Common myeloid progenitor, CD34-positive (primary cell): ENCODE measurements around the gene ADH1C.

Experiments used
- CTCF ChIA-PET: fragments of 350-600 bp; sonication (Branson Sonifier 250); formaldehyde crosslinking; loops from one replicate; lab custom pipeline; 2021; ENCODE audit warnings: antibody characterized with exemption; lab: Charles Lee
- POLR2A ChIA-PET: fragments of 350-600 bp; sonication (Branson Sonifier 250); formaldehyde crosslinking; loops from one replicate; lab custom pipeline; 2021; ENCODE audit warnings: antibody characterized with exemption; lab: Charles Lee
- DNase-seq, 3 donors: peaks; one replicate each; pipeline versions ENCODE4 v3.0.0 to v3.0.0-alpha.2; 2013
- H3K27ac ChIP-seq, 2 experiments: 1 replicate in 1 of 2; 2 replicates in 1 of 2; pipeline ENCODE4 v1.7.0; 2013; ENCODE audit warnings: inconsistent platforms in 2 of 2, low read length in 2 of 2, mild to moderate bottlenecking in 2 of 2, low read depth in 1 of 2, moderate library complexity in 1 of 2; ENCODE audit not compliant: severe bottlenecking in 2 of 2, insufficient read depth in 1 of 2, poor library complexity in 1 of 2
- H3K27me3 ChIP-seq, 5 experiments: replicated peaks in 2 of 5; 1 replicate in 3 of 5; 2 replicates in 2 of 5; pipeline versions ENCODE4 v1.6.1 to v1.7.0; 2013; ENCODE audit warnings: low read length in 4 of 5, mild to moderate bottlenecking in 2 of 5, moderate library complexity in 2 of 5, inconsistent platforms in 1 of 5; ENCODE audit not compliant: insufficient read depth in 5 of 5, control insufficient read depth in 4 of 5
- H3K36me3 ChIP-seq, 4 experiments: 1 replicate in 2 of 4; 2 replicates in 2 of 4; pipeline versions ENCODE4 v1.6.1 to v1.7.0; 2013; ENCODE audit warnings: low read length in 3 of 4, control low read depth in 1 of 4, mild to moderate bottlenecking in 1 of 4; ENCODE audit not compliant: control insufficient read depth in 4 of 4, insufficient read depth in 4 of 4
- H3K4me1 ChIP-seq, 4 experiments: 1 replicate in 3 of 4; 2 replicates in 1 of 4; pipeline versions ENCODE4 v1.6.1 to v1.7.1; 2013; ENCODE audit warnings: low read length in 3 of 4, mild to moderate bottlenecking in 3 of 4, control low read depth in 1 of 4, inconsistent platforms in 1 of 4, moderate library complexity in 1 of 4; ENCODE audit not compliant: control insufficient read depth in 4 of 4, insufficient read depth in 4 of 4; ENCODE audit errors: control extremely low read depth in 1 of 4
- H3K4me3 ChIP-seq, 7 experiments: 1 replicate in 4 of 7; 2 replicates in 3 of 7; pipeline versions ENCODE4 v1.5.1 to v1.7.0; 2013; ENCODE audit warnings: mild to moderate bottlenecking in 7 of 7, low read length in 6 of 7, moderate library complexity in 6 of 7, inconsistent platforms in 2 of 7, low read depth in 2 of 7, control low read depth in 1 of 7; ENCODE audit not compliant: insufficient read depth in 4 of 7, control insufficient read depth in 1 of 7; ENCODE audit errors: extremely low read depth in 1 of 7
- H3K9me3 ChIP-seq, 5 experiments: 1 replicate in 4 of 5; 2 replicates in 1 of 5; pipeline versions ENCODE4 v1.6.1 to v1.7.1; 2013; ENCODE audit warnings: low read length in 4 of 5, mild to moderate bottlenecking in 2 of 5, inconsistent platforms in 1 of 5, low read depth in 1 of 5, moderate library complexity in 1 of 5; ENCODE audit not compliant: control insufficient read depth in 4 of 5, insufficient read depth in 2 of 5; ENCODE audit errors: control extremely low read depth in 1 of 5
- WGBS: methylation state at CpG from one replicate; pipeline ENCODE4 v1.1.5; 2013; ENCODE audit not compliant: insufficient coverage; 5-methylcytosine and 5-hydroxymethylcytosine counted together

The ADH1C gene

GRCh38 chr4:99389606-99390005 lies 37.1 kb upstream of the ADH1C start:
- ChIA-PET CTCF (no interaction called here), POLR2A (no interaction called here)
- Histone ChIP-seq H3K4me1 (peaks cover 0 to 6% (median 0%) of the 10 kb centered on the region in 4 experiments), H3K27me3 (no peaks in the 10 kb centered on the region), H3K4me3 (no peak overlapping the region), H3K9me3 (peaks cover 0 to 9% (median 0%) of the 10 kb centered on the region in 5 experiments), H3K36me3 (no peaks in the 10 kb centered on the region), H3K27ac (no peak overlapping the region)
- DNase-seq: no peak

- ChIA-PET POLR2A (no interaction called here), CTCF (interaction anchor here (0.6 to 1.0 kb wide), 2 partner anchors 26 to 331 kb away, joined by 3 read pairs; no protein-coding TSS in a partner anchor)
- no peak overlapping the region for H3K4me3 ChIP-seq
- peaks cover 0 to 2% (median 0%) of the 10 kb centered on the region in 5 experiments for H3K9me3 ChIP-seq
- WGBS: 20% methylated on average over 3 of the region's 5 CpGs
- H3K27ac ChIP-seq: no peak overlapping the region
- no peaks in the 10 kb centered on the region for H3K36me3 ChIP-seq
- DNase-seq: peak; percentile 56 to 86 (median 85)
- H3K4me1 ChIP-seq: peaks cover 0 to 9% (median 0%) of the 10 kb centered on the region in 4 experiments
- no peaks in the 10 kb centered on the region for H3K27me3 ChIP-seq
These were observed 31.4 kb upstream of the ADH1C start for GRCh38 chr4:99383833-99384392.

GRCh38 chr4:99383399-99383798 lies 30.9 kb upstream of the ADH1C start:
- peaks cover 0 to 2% (median 0%) of the 10 kb centered on the region in 5 experiments for H3K9me3 ChIP-seq

GRCh38 chr4:99382745-99383360 lies 30.3 kb upstream of the ADH1C start:
- H3K36me3 ChIP-seq: no peaks in the 10 kb centered on the region
- H3K9me3 ChIP-seq: peaks cover 0 to 2% (median 0%) of the 10 kb centered on the region in 5 experiments
- H3K4me3 ChIP-seq: no peak overlapping the region
- CTCF ChIA-PET: interaction anchor here (1.0 kb wide), 1 partner anchor 25 kb away, joined by 3 read pairs; no protein-coding TSS in a partner anchor
- WGBS: 100% methylated on average over 1 of the region's 1 CpG
- H3K27ac ChIP-seq: no peak overlapping the region
- peaks cover 0 to 9% (median 0%) of the 10 kb centered on the region in 4 experiments for H3K4me1 ChIP-seq
- POLR2A ChIA-PET: no interaction called here
- H3K27me3 ChIP-seq: no peaks in the 10 kb centered on the region
- DNase-seq: no peak

More at GRCh38 chr4:99383399-99383798, 30.9 kb upstream of the ADH1C start:
- Histone ChIP-seq H3K27me3 (no peaks in the 10 kb centered on the region), H3K4me3 (no peak overlapping the region), H3K4me1 (peaks cover 0 to 9% (median 0%) of the 10 kb centered on the region in 4 experiments), H3K27ac (no peak overlapping the region), H3K36me3 (no peaks in the 10 kb centered on the region)
- ChIA-PET CTCF (interaction anchor here (1.0 kb wide), 1 partner anchor 25 kb away, joined by 3 read pairs; no protein-coding TSS in a partner anchor), POLR2A (no interaction called here)
- no peak for DNase-seq
- WGBS: 100% methylated on average over 1 of the region's 3 CpGs

GRCh38 chr4:99381588-99382175 lies 29.1 kb upstream of the ADH1C start:
- Histone ChIP-seq H3K36me3 (no peaks in the 10 kb centered on the region), H3K9me3 (peaks cover 0 to 2% (median 0%) of the 10 kb centered on the region in 5 experiments), H3K27ac (no peak overlapping the region), H3K27me3 (no peaks in the 10 kb centered on the region), H3K4me1 (peaks cover 0 to 6% (median 0%) of the 10 kb centered on the region in 4 experiments), H3K4me3 (no peak overlapping the region)
- CTCF ChIA-PET: no interaction called here
- POLR2A ChIA-PET: no interaction called here
- WGBS: no CpG with 5 or more reads among the region's 1 CpG
- DNase-seq: no peak

- ChIA-PET CTCF (interaction anchor here (0.8 to 2.3 kb wide), 3 partner anchors 10 to 30 kb away, joined by 3 to 7 read pairs (median 3); no protein-coding TSS in a partner anchor), POLR2A (no interaction called here)
- Histone ChIP-seq H3K9me3 (peaks cover 0 to 4% (median 2%) of the 10 kb centered on the region in 5 experiments), H3K27ac (no peak overlapping the region), H3K27me3 (no peaks in the 10 kb centered on the region), H3K4me1 (peaks cover 0 to 2% (median 0%) of the 10 kb centered on the region in 4 experiments), H3K36me3 (no peaks in the 10 kb centered on the region), H3K4me3 (no peak overlapping the region)
- DNase-seq: no peak
These were observed 27.0 kb upstream of the ADH1C start for GRCh38 chr4:99379571-99379970.

DNA sequence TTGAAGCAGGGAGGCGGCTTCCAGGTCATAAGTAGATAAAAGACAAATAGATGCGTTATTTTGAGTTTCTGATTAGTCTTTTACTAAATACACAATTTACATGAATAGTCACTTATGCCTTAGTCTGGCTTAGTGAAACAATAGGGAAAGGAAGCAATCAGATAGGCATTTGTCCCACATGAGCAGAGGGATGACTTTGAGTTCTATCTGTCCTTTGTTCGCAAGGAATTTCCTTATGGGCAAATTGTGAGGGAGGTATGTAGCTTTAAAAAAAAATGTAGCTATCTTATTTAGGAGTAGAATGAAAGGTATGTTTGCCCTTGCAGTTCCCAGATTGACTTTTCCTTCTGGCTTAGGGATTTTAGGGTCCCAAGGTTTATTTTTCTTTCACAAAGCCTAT lies 26.3 kb upstream of the ADH1C start:
- no peak for DNase-seq
- 100% methylated on average over 1 of the region's 3 CpGs for WGBS
- POLR2A ChIA-PET: no interaction called here
- H3K27ac ChIP-seq: no peak overlapping the region
- H3K4me1 ChIP-seq: no peaks in the 10 kb centered on the region
- H3K9me3 ChIP-seq: peaks cover 0 to 4% (median 2%) of the 10 kb centered on the region in 5 experiments
- H3K27me3 ChIP-seq: no peaks in the 10 kb centered on the region
- H3K36me3 ChIP-seq: no peaks in the 10 kb centered on the region
- CTCF ChIA-PET: interaction anchor here (0.8 to 2.3 kb wide), 4 partner anchors 9 to 31 kb away, joined by 3 to 7 read pairs (median 3); no protein-coding TSS in a partner anchor
- H3K4me3 ChIP-seq: no peak overlapping the region
